ENCODE data around the gene HSPA5.

GRCh38 chr9:125218621-125219020, 22.5 kb downstream of the HSPA5 start:
- TF ChIP-seq POLR2AphosphoS5 (IDR thresholded peaks at IDR 0.05) = no peak
- TF ChIP-seq, protein P1, sequence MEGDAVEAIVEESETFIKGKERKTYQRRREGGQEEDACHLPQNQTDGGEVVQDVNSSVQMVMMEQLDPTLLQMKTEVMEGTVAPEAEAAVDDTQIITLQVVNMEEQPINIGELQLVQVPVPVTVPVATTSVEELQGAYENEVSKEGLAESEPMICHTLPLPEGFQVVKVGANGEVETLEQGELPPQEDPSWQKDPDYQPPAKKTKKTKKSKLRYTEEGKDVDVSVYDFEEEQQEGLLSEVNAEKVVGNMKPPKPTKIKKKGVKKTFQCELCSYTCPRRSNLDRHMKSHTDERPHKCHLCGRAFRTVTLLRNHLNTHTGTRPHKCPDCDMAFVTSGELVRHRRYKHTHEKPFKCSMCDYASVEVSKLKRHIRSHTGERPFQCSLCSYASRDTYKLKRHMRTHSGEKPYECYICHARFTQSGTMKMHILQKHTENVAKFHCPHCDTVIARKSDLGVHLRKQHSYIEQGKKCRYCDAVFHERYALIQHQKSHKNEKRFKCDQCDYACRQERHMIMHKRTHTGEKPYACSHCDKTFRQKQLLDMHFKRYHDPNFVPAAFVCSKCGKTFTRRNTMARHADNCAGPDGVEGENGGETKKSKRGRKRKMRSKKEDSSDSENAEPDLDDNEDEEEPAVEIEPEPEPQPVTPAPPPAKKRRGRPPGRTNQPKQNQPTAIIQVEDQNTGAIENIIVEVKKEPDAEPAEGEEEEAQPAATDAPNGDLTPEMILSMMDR (IDR thresholded peaks at IDR 0.05) = no peak
